ENCODE measurements around the gene CEP126.

CEP126 gene

DNA sequence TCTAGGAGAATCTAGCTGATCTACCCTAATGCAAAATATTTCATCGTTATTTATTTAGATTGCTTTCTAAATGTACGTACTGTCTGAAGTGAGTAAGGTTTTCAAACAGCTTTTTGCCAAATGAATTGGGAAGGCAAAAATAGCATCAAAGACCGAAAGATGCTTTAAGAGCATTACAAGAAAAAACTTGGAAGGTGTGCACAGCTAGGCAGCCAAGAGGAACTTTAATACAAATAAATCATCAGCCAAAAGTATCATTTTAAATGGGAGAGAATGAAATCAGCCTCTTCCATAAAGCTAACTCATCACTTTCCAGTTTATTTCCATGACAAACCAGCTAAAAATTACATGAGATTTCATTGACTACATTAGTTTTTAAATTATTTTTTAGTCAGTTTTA is 102.2 kb downstream of the CEP126 start:
- TF ChIP-seq EZH2phosphoT487 (IDR thresholded peaks at IDR 0.05; ENCODE audit: borderline replicate concordance, low read length) (no peak), CTCF (IDR thresholded peaks at IDR 0.05; ENCODE audit: low read depth, low read length, poor library complexity, severe bottlenecking) (no peak)
- H3K36me3 ChIP-seq (ENCODE audit: control insufficient read depth, low read length) = no peaks in the 10 kb centered on the region
- H3K4me2 ChIP-seq (ENCODE audit: low read length) = no peak overlapping the region
- no peaks in the 10 kb centered on the region for H3K79me2 ChIP-seq (ENCODE audit: control insufficient read depth, low read length)
- no peaks in the 10 kb centered on the region for H3K9me2 ChIP-seq (replicated peaks; ENCODE audit: control insufficient read depth, low read length)
- peaks cover 6% of the 10 kb centered on the region for H3K27me3 ChIP-seq (ENCODE audit: control insufficient read depth, low read length)
- H3K4me3 ChIP-seq (ENCODE audit: low read length) = no peak overlapping the region
- H3F3A ChIP-seq (ENCODE audit: control insufficient read depth, insufficient read depth) = no peaks in the 10 kb centered on the region
- no peaks in the 10 kb centered on the region for H3K4me1 ChIP-seq (ENCODE audit: control insufficient read depth, low read length)
- H4K20me1 ChIP-seq (ENCODE audit: control insufficient read depth, insufficient read depth, low read depth, low read length) = no peaks in the 10 kb centered on the region
- H3K27ac ChIP-seq (ENCODE audit: low read depth, low read length) = no peak overlapping the region
- no peaks in the 10 kb centered on the region for H3K9me3 ChIP-seq (ENCODE audit: control insufficient read depth, insufficient read depth, low read length)

DNA sequence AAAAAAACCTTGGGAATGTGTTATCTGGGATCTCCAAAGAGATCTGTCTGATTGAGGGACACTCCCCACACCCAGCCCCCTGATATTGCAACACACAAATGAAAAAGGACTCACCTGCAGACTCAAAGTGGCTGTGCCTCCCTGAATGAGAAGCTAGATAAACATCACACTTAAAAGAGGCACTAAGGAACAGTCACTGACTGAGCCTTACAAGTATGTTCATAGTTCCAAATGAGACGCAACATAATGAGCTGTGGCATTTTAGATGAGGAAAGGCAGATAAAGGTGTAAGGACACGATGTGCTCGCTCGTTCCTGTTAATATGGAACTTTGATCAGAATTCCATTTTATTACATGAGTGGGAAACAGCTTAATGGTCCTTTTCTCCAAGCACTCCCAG is 111.4 kb downstream of the CEP126 start:
- Histone ChIP-seq H3K4me2 (ENCODE audit: low read length) (no peak overlapping the region), H3K9me3 (ENCODE audit: control insufficient read depth, insufficient read depth, low read length) (no peaks in the 10 kb centered on the region), H3K27ac (ENCODE audit: low read depth, low read length) (no peak overlapping the region), H3K36me3 (ENCODE audit: control insufficient read depth, low read length) (no peaks in the 10 kb centered on the region), H3K79me2 (ENCODE audit: control insufficient read depth, low read length) (no peaks in the 10 kb centered on the region), H4K20me1 (ENCODE audit: control insufficient read depth, insufficient read depth, low read depth, low read length) (no peaks in the 10 kb centered on the region), H3K9me2 (replicated peaks; ENCODE audit: control insufficient read depth, low read length) (no peaks in the 10 kb centered on the region), H3K4me3 (ENCODE audit: low read length) (no peak overlapping the region), H3F3A (ENCODE audit: control insufficient read depth, insufficient read depth) (no peaks in the 10 kb centered on the region), H3K27me3 (ENCODE audit: control insufficient read depth, low read length) (peaks cover 17% of the 10 kb centered on the region), H3K4me1 (ENCODE audit: control insufficient read depth, low read length) (no peaks in the 10 kb centered on the region)
- no peak for TF ChIP-seq EZH2phosphoT487 (IDR thresholded peaks at IDR 0.05; ENCODE audit: borderline replicate concordance, low read length)
- TF ChIP-seq CTCF (IDR thresholded peaks at IDR 0.05; ENCODE audit: low read depth, low read length, poor library complexity, severe bottlenecking) = no peak

DNA sequence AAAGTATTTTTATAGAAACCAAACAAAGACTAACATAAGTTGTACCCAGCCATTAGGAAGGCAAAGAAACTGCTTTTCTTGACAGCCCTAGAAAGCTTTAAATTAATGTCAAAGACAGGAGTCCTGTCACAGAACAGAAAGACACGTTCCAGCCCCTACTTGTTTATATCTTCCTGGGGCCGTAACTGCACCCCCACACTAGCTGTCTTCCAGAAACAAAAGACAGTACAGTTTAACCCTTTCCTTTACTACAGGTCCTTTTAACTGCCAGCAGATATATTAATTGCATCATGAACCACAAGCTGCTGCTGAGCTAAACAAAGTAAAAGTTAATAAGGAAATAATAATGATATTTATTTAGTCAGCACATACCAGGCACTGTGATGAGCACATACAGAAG is 112.1 kb downstream of the CEP126 start:
- no peak overlapping the region for H3K4me3 ChIP-seq (ENCODE audit: low read length)
- H3K27ac ChIP-seq (ENCODE audit: low read depth, low read length) = no peak overlapping the region
- H3K79me2 ChIP-seq (ENCODE audit: control insufficient read depth, low read length) = no peaks in the 10 kb centered on the region
- H3F3A ChIP-seq (ENCODE audit: control insufficient read depth, insufficient read depth) = no peaks in the 10 kb centered on the region
- no peaks in the 10 kb centered on the region for H3K9me2 ChIP-seq (replicated peaks; ENCODE audit: control insufficient read depth, low read length)
- no peaks in the 10 kb centered on the region for H3K4me1 ChIP-seq (ENCODE audit: control insufficient read depth, low read length)
- H3K36me3 ChIP-seq (ENCODE audit: control insufficient read depth, low read length) = no peaks in the 10 kb centered on the region
- H3K4me2 ChIP-seq (ENCODE audit: low read length) = no peak overlapping the region
- peaks cover 17% of the 10 kb centered on the region for H3K27me3 ChIP-seq (ENCODE audit: control insufficient read depth, low read length)
- H3K9me3 ChIP-seq (ENCODE audit: control insufficient read depth, insufficient read depth, low read length) = no peaks in the 10 kb centered on the region
- H4K20me1 ChIP-seq (ENCODE audit: control insufficient read depth, insufficient read depth, low read depth, low read length) = no peaks in the 10 kb centered on the region
- TF ChIP-seq EZH2phosphoT487 (IDR thresholded peaks at IDR 0.05; ENCODE audit: borderline replicate concordance, low read length) = no peak
- TF ChIP-seq CTCF (IDR thresholded peaks at IDR 0.05; ENCODE audit: low read depth, low read length, poor library complexity, severe bottlenecking) = no peak

- H3K9me3 ChIP-seq (ENCODE audit: control insufficient read depth, insufficient read depth, low read length) = no peaks in the 10 kb centered on the region
- no peaks in the 10 kb centered on the region for H3K27me3 ChIP-seq (ENCODE audit: control insufficient read depth, low read length)
- H3F3A ChIP-seq (ENCODE audit: control insufficient read depth, insufficient read depth) = no peaks in the 10 kb centered on the region
- TF ChIP-seq CTCF (IDR thresholded peaks at IDR 0.05; ENCODE audit: low read depth, low read length, poor library complexity, severe bottlenecking) (no peak), EZH2phosphoT487 (IDR thresholded peaks at IDR 0.05; ENCODE audit: borderline replicate concordance, low read length) (no peak)
- no peaks in the 10 kb centered on the region for H3K79me2 ChIP-seq (ENCODE audit: control insufficient read depth, low read length)
- no peak overlapping the region for H3K4me3 ChIP-seq (ENCODE audit: low read length)
- no peak overlapping the region for H3K27ac ChIP-seq (ENCODE audit: low read depth, low read length)
- H4K20me1 ChIP-seq (ENCODE audit: control insufficient read depth, insufficient read depth, low read depth, low read length) = no peaks in the 10 kb centered on the region
- no peaks in the 10 kb centered on the region for H3K9me2 ChIP-seq (replicated peaks; ENCODE audit: control insufficient read depth, low read length)
- H3K36me3 ChIP-seq (ENCODE audit: control insufficient read depth, low read length) = no peaks in the 10 kb centered on the region
- no peak overlapping the region for H3K4me2 ChIP-seq (ENCODE audit: low read length)
- no peaks in the 10 kb centered on the region for H3K4me1 ChIP-seq (ENCODE audit: control insufficient read depth, low read length)
Observed at GRCh38 chr11:102036757-102037156, 121.9 kb downstream of the CEP126 start.
